Mesendoderm (in vitro differentiated cells): ENCODE results near the gene PGA4.

Experiments used
- DNase-seq: peaks from one replicate; pipeline ENCODE4 v3.0.0; 2013
- H2AK5ac ChIP-seq: 2 replicates; pipeline ENCODE4 v1.6.1; 2013; ENCODE audit warnings: low read length, inconsistent platforms
- H2BK120ac ChIP-seq: 2 replicates; pipeline ENCODE4 v1.6.1; 2013; ENCODE audit warnings: low read depth, mild to moderate bottlenecking, low read length, moderate library complexity, mixed read lengths
- H2BK15ac ChIP-seq: replicated peaks from 2 replicates; pipeline ENCODE4 v1.6.1; 2013; ENCODE audit warnings: low read depth, mild to moderate bottlenecking, moderate library complexity
- H2BK5ac ChIP-seq: 2 replicates; pipeline ENCODE4 v1.6.1; 2013; ENCODE audit warnings: low read length, inconsistent platforms
- H3K18ac ChIP-seq: 2 replicates; pipeline ENCODE4 v1.6.1; 2013; ENCODE audit warnings: mild to moderate bottlenecking, low read length, mixed read lengths
- H3K23ac ChIP-seq: one replicate; pipeline ENCODE4 v1.6.1; 2013; ENCODE audit warnings: low read length
- H3K27ac ChIP-seq: 2 replicates; pipeline ENCODE4 v1.5.1; 2013; ENCODE audit warnings: low read depth, mild to moderate bottlenecking, inconsistent platforms, low read length, moderate library complexity
- H3K27me3 ChIP-seq: 2 replicates; pipeline ENCODE4 v1.6.1; 2013; ENCODE audit warnings: low read length, control low read depth, mild to moderate bottlenecking, inconsistent platforms; ENCODE audit not compliant: insufficient read depth, poor library complexity
- H3K36me3 ChIP-seq: 2 replicates; pipeline ENCODE4 v1.6.1; 2013; ENCODE audit warnings: low read length, inconsistent platforms; ENCODE audit not compliant: control insufficient read depth, insufficient read depth
- H3K4ac ChIP-seq: one replicate; pipeline ENCODE4 v1.6.1; 2013; ENCODE audit warnings: low read depth, mild to moderate bottlenecking, low read length, moderate library complexity
- H3K4me1 ChIP-seq: 2 replicates; pipeline ENCODE4 v1.6.1; 2013; ENCODE audit warnings: low read depth, low read length, inconsistent platforms; ENCODE audit not compliant: control insufficient read depth
- H3K4me2 ChIP-seq: 2 replicates; pipeline ENCODE4 v1.6.1; 2013; ENCODE audit warnings: low read length
- H3K4me3 ChIP-seq: 2 replicates; pipeline ENCODE4 v1.5.1; 2013; ENCODE audit warnings: mild to moderate bottlenecking, low read length
- H3K56ac ChIP-seq: one replicate; pipeline ENCODE4 v1.6.1; 2013; ENCODE audit warnings: low read length
- H3K79me1 ChIP-seq: 2 replicates; pipeline ENCODE4 v1.6.1; 2013; ENCODE audit warnings: low read length, inconsistent platforms
- H3K79me2 ChIP-seq: 2 replicates; pipeline ENCODE4 v1.6.1; 2013; ENCODE audit warnings: mild to moderate bottlenecking, low read length; ENCODE audit not compliant: control insufficient read depth, insufficient read depth
- H3K9ac ChIP-seq: 2 replicates; pipeline ENCODE4 v1.6.1; 2013; ENCODE audit warnings: low read length, inconsistent platforms
- H4K5ac ChIP-seq: one replicate; pipeline ENCODE4 v1.6.1; 2013; ENCODE audit warnings: low read length
- H4K8ac ChIP-seq: one replicate; pipeline ENCODE4 v1.6.1; 2013; ENCODE audit warnings: low read depth, mild to moderate bottlenecking, control low read depth, low read length, moderate library complexity
- WGBS: extraction: QIAGEN DNeasy Blood & Tissue Kit; methylation state at CpG from one replicate; pipeline ENCODE4 v1.1.7; 2013; ENCODE audit warnings: low lambda C conversion rate, missing lambda C conversion rate; ENCODE audit not compliant: insufficient coverage; ENCODE audit errors: extremely low coverage; 5-methylcytosine and 5-hydroxymethylcytosine counted together

The PGA4 gene

GRCh38 chr11:61270354-61271076, 48.4 kb downstream of the PGA4 start:
- Histone ChIP-seq H3K18ac (no peak overlapping the region), H3K27ac (no peak overlapping the region), H3K4ac (no peak overlapping the region), H3K36me3 (no peaks in the 10 kb centered on the region), H3K4me1 (no peaks in the 10 kb centered on the region), H3K27me3 (no peaks in the 10 kb centered on the region), H3K4me2 (no peak overlapping the region), H2AK5ac (no peak overlapping the region), H3K23ac (no peak overlapping the region), H2BK5ac (no peak overlapping the region), H3K4me3 (no peak overlapping the region), H3K9ac (no peak overlapping the region), H3K79me1 (no peaks in the 10 kb centered on the region), H4K5ac (no peak overlapping the region), H3K79me2 (no peaks in the 10 kb centered on the region), H2BK15ac (no peak overlapping the region), H3K56ac (no peak overlapping the region), H4K8ac (no peak overlapping the region), H2BK120ac (no peak overlapping the region)
- no CpG with 5 or more reads among the region's 7 CpGs for WGBS
- no peak for DNase-seq

- no peak for DNase-seq
Observed at GRCh38 chr11:61272731-61273130, 50.6 kb downstream of the PGA4 start.

GRCh38 chr11:61273178-61274078, 51.3 kb downstream of the PGA4 start:
- Histone ChIP-seq H2BK5ac (no peak overlapping the region), H2BK15ac (no peak overlapping the region), H2AK5ac (no peak overlapping the region), H3K27ac (no peak overlapping the region), H3K79me2 (no peaks in the 10 kb centered on the region), H3K36me3 (no peaks in the 10 kb centered on the region), H3K23ac (no peak overlapping the region), H3K4me3 (no peak overlapping the region), H4K8ac (no peak overlapping the region), H3K79me1 (no peaks in the 10 kb centered on the region), H4K5ac (no peak overlapping the region), H3K56ac (no peak overlapping the region), H3K9ac (no peak overlapping the region), H3K27me3 (no peaks in the 10 kb centered on the region), H3K4ac (no peak overlapping the region), H3K4me1 (no peaks in the 10 kb centered on the region), H2BK120ac (no peak overlapping the region), H3K4me2 (no peak overlapping the region), H3K18ac (no peak overlapping the region)
- no peak for DNase-seq
- WGBS, result no CpG with 5 or more reads among the region's 16 CpGs

More at GRCh38 chr11:61272731-61273130, 50.6 kb downstream of the PGA4 start:
- no peaks in the 10 kb centered on the region for H3K79me1 ChIP-seq
- H4K5ac ChIP-seq, result no peak overlapping the region
- no peak overlapping the region for H3K56ac ChIP-seq
- no peaks in the 10 kb centered on the region for H3K4me1 ChIP-seq
- no peak overlapping the region for H3K23ac ChIP-seq
- no peak overlapping the region for H2AK5ac ChIP-seq
- H3K4ac ChIP-seq, result no peak overlapping the region
- no peak overlapping the region for H3K27ac ChIP-seq
- 100% methylated on average over 1 of the region's 3 CpGs for WGBS
- H3K4me3 ChIP-seq, result no peak overlapping the region
- H3K9ac ChIP-seq, result no peak overlapping the region
- no peak overlapping the region for H2BK120ac ChIP-seq
- H3K18ac ChIP-seq, result no peak overlapping the region
- no peak overlapping the region for H4K8ac ChIP-seq
- no peak overlapping the region for H2BK5ac ChIP-seq
- H3K36me3 ChIP-seq, result no peaks in the 10 kb centered on the region
- H3K27me3 ChIP-seq, result no peaks in the 10 kb centered on the region
- H3K79me2 ChIP-seq, result no peaks in the 10 kb centered on the region
- no peak overlapping the region for H3K4me2 ChIP-seq
- H2BK15ac ChIP-seq, result no peak overlapping the region

- Histone ChIP-seq H3K4me2 (no peak overlapping the region), H3K27me3 (no peaks in the 10 kb centered on the region), H4K8ac (no peak overlapping the region), H2AK5ac (no peak overlapping the region), H3K4ac (no peak overlapping the region), H3K56ac (no peak overlapping the region), H3K9ac (no peak overlapping the region), H2BK15ac (no peak overlapping the region), H3K27ac (no peak overlapping the region), H2BK5ac (no peak overlapping the region), H3K18ac (no peak overlapping the region), H3K79me1 (no peaks in the 10 kb centered on the region), H3K36me3 (no peaks in the 10 kb centered on the region), H4K5ac (no peak overlapping the region), H3K79me2 (no peaks in the 10 kb centered on the region), H3K4me3 (no peak overlapping the region), H3K23ac (no peak overlapping the region), H3K4me1 (no peaks in the 10 kb centered on the region), H2BK120ac (no peak overlapping the region)
- no peak for DNase-seq
- no CpG with 5 or more reads among the region's 4 CpGs for WGBS
Observed at GRCh38 chr11:61274084-61274483, 51.9 kb downstream of the PGA4 start.

GRCh38 chr11:61275191-61275590, 53.0 kb downstream of the PGA4 start:
- Histone ChIP-seq H3K4me2 (no peak overlapping the region), H2BK5ac (no peak overlapping the region), H3K4me3 (no peak overlapping the region), H4K8ac (no peak overlapping the region), H3K56ac (no peak overlapping the region), H3K23ac (no peak overlapping the region), H2AK5ac (no peak overlapping the region), H2BK120ac (no peak overlapping the region), H3K79me1 (no peaks in the 10 kb centered on the region), H3K18ac (no peak overlapping the region), H3K4me1 (no peaks in the 10 kb centered on the region), H3K79me2 (no peaks in the 10 kb centered on the region), H3K27ac (no peak overlapping the region), H3K36me3 (no peaks in the 10 kb centered on the region), H3K27me3 (no peaks in the 10 kb centered on the region), H4K5ac (no peak overlapping the region), H2BK15ac (no peak overlapping the region), H3K4ac (no peak overlapping the region), H3K9ac (no peak overlapping the region)
- no CpG with 5 or more reads among the region's 4 CpGs for WGBS
- no peak for DNase-seq
